Measurements from ENCODE around the gene AMBRA1.
A peak's percentile ranks its signal among the peaks of the same experiment; 100 is the strongest.

Gene AMBRA1

GRCh38 chr11:46363455-46364005 is 230.3 kb downstream of the AMBRA1 start:
- no peak for DNase-seq

GRCh38 chr11:46363031-46363407 is 230.8 kb downstream of the AMBRA1 start:
- DNase-seq = no peak

GRCh38 chr11:46362156-46363030 is 231.4 kb downstream of the AMBRA1 start:
- no peak for DNase-seq

- DNase-seq = peak; percentile 24
These were observed 232.3 kb downstream of the AMBRA1 start for GRCh38 chr11:46361283-46362155.

- DNase-seq = no peak
These were observed 232.9 kb downstream of the AMBRA1 start for GRCh38 chr11:46360878-46361277.

- no peak for DNase-seq
These were observed 233.9 kb downstream of the AMBRA1 start for GRCh38 chr11:46359953-46360352.

GRCh38 chr11:46357483-46357936 is 236.3 kb downstream of the AMBRA1 start:
- DNase-seq = no peak

GRCh38 chr11:46356924-46357482 is 236.8 kb downstream of the AMBRA1 start:
- no peak for DNase-seq

- DNase-seq = no peak
These were observed 240.1 kb downstream of the AMBRA1 start for GRCh38 chr11:46353698-46354097.

GRCh38 chr11:46352063-46352841 is 241.6 kb downstream of the AMBRA1 start:
- DNase-seq = no peak

- no peak for DNase-seq
These were observed 242.2 kb downstream of the AMBRA1 start for GRCh38 chr11:46351606-46352005.

GRCh38 chr11:46351148-46351547 is 242.7 kb downstream of the AMBRA1 start:
- no peak for DNase-seq

- DNase-seq = no peak
These were observed 243.1 kb downstream of the AMBRA1 start for GRCh38 chr11:46350695-46351094.

- no peak for DNase-seq
These were observed 245.0 kb downstream of the AMBRA1 start for GRCh38 chr11:46348566-46349401.

GRCh38 chr11:46347637-46348311 is 246.0 kb downstream of the AMBRA1 start:
- DNase-seq = no peak

- DNase-seq = no peak
These were observed 246.8 kb downstream of the AMBRA1 start, which contains the start of gene DGKZ for GRCh38 chr11:46346886-46347636. TSS of gene DGKZ (plus strand) at chr11:46347463. CDS start at chr11:46347660, 197 bp downstream.
